DMS 273 treated with DMSO at 0.1 percent for 48 hours (cell line): ENCODE results near the gene GOLGA6L7.
"Not testable (repeated sequence)": the region's sequence is repeated elsewhere in the genome, so short reads cannot be mapped to it uniquely, and the experiment has no call there.

Experiments
- DNase-seq: peaks from one replicate; lab custom pipeline; 2025; lab: John Stamatoyannopoulos, UW

Gene GOLGA6L7

GRCh38 chr15:28884151-28884940 lies 35.9 kb upstream of the GOLGA6L7 start:
- no peak for DNase-seq

- DNase-seq, result no peak
These were observed 33.2 kb upstream of the GOLGA6L7 start for GRCh38 chr15:28881600-28881999.

GRCh38 chr15:28881170-28881569 lies 32.7 kb upstream of the GOLGA6L7 start:
- DNase-seq, result no peak

DNA sequence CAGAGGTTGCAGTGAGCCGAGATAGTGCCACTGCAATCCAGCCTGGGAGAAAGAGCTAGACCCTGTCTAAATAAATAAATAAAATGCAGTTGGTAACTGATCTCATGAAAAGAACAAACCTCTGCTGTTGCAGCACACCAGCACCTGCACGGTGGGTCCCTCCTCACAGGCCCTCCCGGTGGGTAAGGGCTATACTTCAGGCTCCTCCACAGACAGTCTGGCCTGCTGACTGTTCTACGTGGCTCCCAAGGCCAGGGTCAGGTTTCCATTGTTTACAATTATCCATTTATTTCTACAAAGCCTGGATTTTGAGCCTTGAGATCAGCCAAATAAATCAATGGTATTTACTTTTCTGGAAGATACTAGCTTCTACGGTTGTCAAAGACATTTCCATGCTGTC lies 32.2 kb upstream of the GOLGA6L7 start:
- DNase-seq, result no peak

DNA sequence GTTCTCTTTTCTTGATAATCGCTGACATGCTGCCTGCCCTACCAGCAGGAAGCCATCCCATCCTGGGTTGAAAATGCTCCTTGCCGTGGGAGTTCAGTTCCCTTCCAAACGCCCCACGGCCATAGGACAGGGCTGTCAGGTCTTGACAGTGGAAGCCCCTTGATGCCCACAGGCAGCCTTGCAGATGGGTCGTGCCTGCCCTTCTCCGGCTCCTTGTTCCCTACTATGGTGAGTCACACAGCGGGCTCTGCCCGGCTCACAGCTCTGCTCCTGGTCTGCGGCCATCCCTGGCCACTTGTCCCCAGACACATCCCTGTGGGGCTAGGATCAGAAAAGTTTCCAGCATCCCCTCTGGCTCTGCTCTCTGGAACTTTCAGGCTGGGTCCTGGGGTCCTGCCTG lies 31.1 kb upstream of the GOLGA6L7 start:
- no peak for DNase-seq

DNA sequence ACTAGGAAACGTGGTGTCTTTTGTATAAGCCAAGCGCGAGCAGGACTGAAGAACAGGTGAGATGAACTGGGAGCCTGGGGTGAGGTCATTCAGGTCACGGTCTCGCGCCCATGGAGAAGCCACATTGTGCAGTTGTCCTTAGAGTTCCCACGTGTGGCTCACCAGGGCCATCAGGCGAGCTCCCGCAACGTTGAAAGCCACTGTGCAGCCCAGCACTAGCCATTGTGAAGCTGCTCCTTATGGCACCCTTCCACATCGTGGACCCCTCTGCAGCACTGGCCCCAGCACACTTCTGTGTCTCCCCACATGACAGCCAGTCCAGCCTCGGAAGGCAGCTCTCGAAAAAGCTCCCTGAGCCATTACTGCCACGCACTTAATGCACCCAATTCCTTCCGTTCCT lies 29.8 kb upstream of the GOLGA6L7 start:
- no peak for DNase-seq

GRCh38 chr15:28876845-28877185 lies 28.4 kb upstream of the GOLGA6L7 start:
- no peak for DNase-seq

GRCh38 chr15:28876131-28876844 lies 27.8 kb upstream of the GOLGA6L7 start:
- DNase-seq, result no peak

DNA sequence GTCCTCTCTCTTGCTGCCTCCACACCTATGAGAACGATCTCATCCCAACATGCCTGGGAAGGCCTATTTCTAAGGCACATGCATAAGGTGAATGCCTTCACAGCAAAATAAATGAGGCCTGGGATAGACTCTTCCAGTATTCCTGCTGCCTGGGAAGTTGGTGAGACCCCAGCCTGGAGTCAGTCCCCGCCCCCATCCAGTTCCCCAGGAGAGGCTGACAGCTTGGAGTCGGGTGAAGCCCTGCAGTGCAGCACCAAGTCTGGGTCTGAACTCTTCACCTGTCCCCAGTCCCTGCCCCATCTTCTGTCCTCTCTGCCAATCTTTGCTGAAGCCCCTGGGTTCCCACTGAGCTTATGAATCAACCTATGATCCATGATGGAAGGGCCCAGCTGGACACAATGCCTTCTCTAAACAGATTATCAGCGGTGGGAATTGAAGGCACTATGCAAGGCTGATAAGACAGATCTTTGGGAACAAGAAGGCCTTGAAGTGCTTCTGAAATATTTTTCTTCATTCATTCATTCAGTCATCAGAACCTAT lies 27.1 kb upstream of the GOLGA6L7 start:
- no peak for DNase-seq

- DNase-seq, result peak; percentile 44
These were observed 25.2 kb upstream of the GOLGA6L7 start for GRCh38 chr15:28873585-28874190.

DNA sequence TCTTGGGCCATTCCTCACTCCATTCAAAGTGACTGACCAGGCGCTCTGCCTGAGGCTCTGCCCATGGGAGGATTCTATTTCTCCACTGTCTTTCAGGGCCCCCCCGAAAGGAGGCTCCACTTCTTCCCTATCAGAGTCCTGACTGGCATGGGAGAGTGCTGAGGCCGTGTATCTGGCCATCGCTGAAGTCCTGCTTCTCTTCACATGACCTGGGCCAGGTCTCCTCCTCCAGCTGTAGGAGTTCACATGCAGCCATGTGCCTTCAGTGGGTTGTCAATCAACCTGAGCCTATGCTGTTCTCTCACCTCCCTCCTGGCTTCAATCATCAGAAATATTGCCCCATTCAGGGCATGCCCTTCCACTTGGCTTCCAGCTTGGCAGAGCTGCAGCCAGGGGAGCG lies 24.6 kb upstream of the GOLGA6L7 start:
- DNase-seq, result no peak

DNA sequence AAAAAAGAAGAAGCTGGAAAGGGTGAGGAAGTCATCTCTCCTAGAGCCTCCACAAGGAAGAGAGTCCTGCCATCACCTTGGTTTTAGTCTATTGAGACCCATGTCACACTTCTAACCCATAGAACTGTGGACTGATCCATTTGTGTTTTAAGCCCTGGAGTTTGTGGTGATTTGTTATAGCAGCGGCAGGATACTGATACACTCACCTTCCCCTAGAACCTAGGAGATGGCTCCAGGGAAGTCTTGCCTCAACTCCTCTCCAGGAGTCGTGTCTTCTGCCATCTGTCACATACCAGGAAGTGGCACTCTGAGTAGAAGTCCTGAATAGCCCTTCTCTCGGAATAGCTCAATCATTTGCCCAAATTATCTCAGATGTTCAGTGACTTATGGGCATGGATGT lies 22.7 kb upstream of the GOLGA6L7 start:
- no peak for DNase-seq

GRCh38 chr15:28868744-28869345 lies 20.4 kb upstream of the GOLGA6L7 start:
- no peak for DNase-seq

- DNase-seq, result not testable (repeated sequence)
These were observed 13.3 kb upstream of the GOLGA6L7 start for GRCh38 chr15:28861589-28862293.

DNA sequence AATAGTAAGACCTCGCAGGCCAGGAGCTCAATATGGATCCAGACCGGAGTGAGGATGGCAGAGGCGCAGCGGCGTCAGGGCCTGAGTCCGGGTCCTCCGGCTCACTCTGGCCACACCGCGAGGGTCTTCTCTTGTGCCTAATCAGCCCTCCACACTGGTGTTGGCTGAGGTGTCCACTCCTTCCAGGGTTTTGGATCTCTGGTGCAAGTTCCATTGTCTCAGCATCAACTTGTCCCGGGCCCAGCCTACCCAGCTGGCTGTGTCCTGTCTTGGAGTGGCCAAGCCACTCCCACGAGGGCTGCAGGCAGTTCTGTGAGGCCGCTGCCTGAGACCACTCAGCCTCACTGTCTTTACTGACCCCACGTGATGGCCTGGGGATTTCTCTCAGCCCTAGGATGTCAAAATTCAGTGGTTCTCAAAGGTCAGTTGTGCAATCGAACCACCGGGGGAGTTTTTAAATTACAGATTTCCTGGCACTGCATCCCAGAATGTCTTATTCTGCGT lies 12.6 kb upstream of the GOLGA6L7 start:
- no peak for DNase-seq

DNA sequence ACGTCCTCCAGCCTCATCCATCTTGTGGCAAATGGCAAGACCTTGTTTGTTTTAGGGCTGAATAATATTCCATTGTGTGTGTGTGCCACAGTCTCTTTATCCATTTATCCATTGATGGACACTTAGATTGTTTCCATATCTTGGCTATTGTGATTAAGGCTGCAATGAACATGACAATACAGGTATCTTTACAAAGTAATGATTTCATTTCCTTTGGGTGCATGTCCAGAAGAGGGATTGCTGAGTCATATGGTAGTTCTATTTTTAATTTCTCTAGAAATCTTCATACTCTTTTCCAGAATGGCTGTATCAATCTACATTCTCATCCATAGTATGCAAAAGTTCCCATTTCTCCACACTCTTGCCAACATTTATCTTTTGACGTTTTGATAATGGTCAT lies 6.1 kb upstream of the GOLGA6L7 start:
- not testable (repeated sequence) for DNase-seq

DNA sequence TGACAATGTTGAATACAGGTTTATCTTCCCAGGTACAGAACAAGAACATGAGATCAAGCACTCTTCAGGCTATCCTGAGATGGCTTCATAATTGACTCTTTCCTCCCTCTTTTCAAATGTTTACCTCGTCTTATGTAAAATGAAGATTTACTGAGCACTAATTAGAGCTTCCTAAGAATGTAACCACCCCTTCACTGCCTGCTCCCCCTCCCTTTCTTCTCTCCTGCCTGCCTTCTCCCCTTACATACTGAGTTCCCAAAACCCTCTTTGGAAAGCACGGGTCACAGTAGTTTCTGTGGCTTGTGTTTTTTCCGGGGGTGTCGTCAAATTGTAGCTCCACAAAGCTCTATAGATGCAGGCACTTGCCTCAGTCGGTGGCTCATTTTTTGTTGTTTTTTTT lies 5.2 kb upstream of the GOLGA6L7 start:
- not testable (repeated sequence) for DNase-seq

DNA sequence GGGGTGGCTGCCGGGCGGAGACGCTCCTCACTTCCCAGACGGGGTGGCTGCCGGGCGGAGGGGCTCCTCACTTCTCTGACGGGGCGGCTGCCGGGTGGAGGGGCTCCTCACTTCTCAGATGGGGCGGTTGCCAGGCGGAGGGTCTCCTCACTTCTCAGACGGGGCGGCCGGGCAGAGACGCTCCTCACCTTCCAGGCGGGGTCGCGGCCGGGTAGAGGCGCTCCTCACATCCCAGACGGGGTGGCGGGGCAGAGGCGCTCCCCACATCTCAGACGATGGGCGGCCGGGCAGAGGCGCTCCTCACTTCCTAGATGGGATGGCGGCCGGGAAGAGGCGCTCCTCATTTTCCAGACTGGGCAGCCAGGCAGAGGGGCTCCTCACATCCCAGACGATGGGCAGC lies 1.3 kb upstream of the GOLGA6L7 start:
- DNase-seq, result not testable (repeated sequence)

GRCh38 chr15:28849271-28849670 lies 827 bp upstream of the GOLGA6L7 start:
- DNase-seq, result not testable (repeated sequence)

DNA sequence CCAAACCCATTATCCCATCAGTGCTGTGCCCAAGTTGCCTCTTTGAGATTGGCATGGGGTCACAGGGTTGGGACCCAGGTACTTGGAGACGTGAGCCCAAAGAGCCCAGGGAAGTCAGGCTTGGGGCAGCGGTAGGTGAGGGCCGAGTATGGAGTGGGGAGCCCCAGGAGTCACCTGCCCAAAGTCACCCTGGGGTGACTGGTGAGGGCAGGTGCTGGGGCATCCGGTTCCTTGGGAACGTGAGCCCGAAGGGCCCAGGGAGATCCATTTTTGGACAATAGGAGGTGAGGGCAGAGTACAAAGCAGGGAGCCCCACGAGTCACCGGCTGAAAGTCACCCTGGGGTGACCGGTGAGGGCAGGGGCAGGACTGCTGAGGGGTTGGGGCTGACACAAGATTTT lies 485 bp downstream of the GOLGA6L7 start:
- DNase-seq, result not testable (repeated sequence)

DNA sequence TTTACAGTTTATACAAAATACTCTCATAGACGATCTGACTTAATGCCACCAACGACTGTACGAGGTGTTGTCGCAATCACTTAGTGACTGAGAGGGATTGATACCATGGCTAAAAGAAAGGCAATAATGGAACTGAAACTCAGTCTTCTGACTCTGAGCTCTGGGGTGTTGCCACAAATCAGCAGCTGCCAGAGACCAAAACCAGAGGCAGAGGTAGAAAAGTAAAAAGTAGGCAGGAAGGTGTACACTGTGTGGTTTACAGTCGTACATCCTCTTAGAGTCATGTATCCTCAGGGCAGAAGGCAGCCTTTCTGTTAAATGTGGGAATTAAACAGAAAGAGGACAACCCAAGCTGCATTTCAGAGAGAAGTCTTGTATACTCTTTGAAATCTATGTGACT lies 1.2 kb downstream of the GOLGA6L7 start:
- DNase-seq, result not testable (repeated sequence)

DNA sequence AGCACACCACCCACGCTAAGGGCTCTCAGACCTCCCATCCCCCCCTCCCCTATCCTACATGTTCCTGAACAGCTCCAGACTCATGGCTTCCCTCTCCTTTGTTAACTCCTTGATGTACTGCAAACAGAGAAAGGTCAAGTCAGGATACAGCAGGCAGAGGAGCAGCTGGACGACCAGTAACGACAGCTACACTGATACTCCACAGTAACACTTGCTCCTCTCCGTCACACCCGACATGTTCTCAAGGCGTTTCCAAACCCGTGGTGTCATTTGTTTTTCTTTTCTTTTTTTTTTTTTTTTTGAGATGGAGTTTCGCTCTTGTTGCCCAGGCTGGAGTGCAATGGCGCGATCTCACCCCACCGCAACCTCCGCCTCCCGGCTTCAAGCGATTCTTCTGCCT lies 4.3 kb downstream of the GOLGA6L7 start:
- not testable (repeated sequence) for DNase-seq
